H9 (cell line): ENCODE data around the gene NR2F2. TPM values are rescaled to one million over a fixed set of nuclear protein-coding genes. Genes with fewer than 3 reads are reported as not detected.
A peak's percentile ranks its signal among the peaks of the same experiment; 100 is the strongest.

Source experiments
- DNase-seq: peaks from one replicate; pipeline ENCODE4 v3.0.0-alpha.2; 2017
- H2AFZ ChIP-seq: one replicate; pipeline ENCODE4 v1.6.1; 2013; ENCODE audit warnings: mild to moderate bottlenecking, low read length, control low read depth, moderate library complexity
- H2AK5ac ChIP-seq: 2 replicates; pipeline ENCODE4 v1.6.1; 2013; ENCODE audit warnings: low read length, control low read depth, mixed read lengths; ENCODE audit not compliant: insufficient read length
- H2BK120ac ChIP-seq: one replicate; pipeline ENCODE4 v1.6.1; 2013; ENCODE audit warnings: low read depth, mild to moderate bottlenecking, low read length, control low read depth, inconsistent platforms; ENCODE audit not compliant: poor library complexity, severe bottlenecking
- H2BK12ac ChIP-seq: 2 replicates; pipeline ENCODE4 v1.6.1; 2013; ENCODE audit warnings: low read length, control low read depth, mixed read lengths, low read depth; ENCODE audit not compliant: insufficient read length
- H2BK15ac ChIP-seq: 2 replicates; pipeline ENCODE4 v1.6.1; 2013; ENCODE audit warnings: low read depth, low read length, control low read depth
- H2BK20ac ChIP-seq: one replicate; pipeline ENCODE4 v1.6.1; 2013; ENCODE audit warnings: low read depth, mild to moderate bottlenecking, low read length, control low read depth, inconsistent platforms; ENCODE audit not compliant: poor library complexity, severe bottlenecking
- H2BK5ac ChIP-seq: 2 replicates; pipeline ENCODE4 v1.6.1; 2013; ENCODE audit warnings: low read length, control low read depth, mixed read lengths; ENCODE audit not compliant: insufficient read length
- H3K14ac ChIP-seq: 2 replicates; pipeline ENCODE4 v1.6.1; 2013; ENCODE audit warnings: low read length, control low read depth; ENCODE audit not compliant: insufficient read depth
- H3K18ac ChIP-seq: 2 replicates; pipeline ENCODE4 v1.6.1; 2013; ENCODE audit warnings: low read depth, mild to moderate bottlenecking, mixed read lengths, low read length, control low read depth; ENCODE audit not compliant: insufficient read length
- H3K23ac ChIP-seq: 2 replicates; pipeline ENCODE4 v1.6.1; 2013; ENCODE audit warnings: low read length, control low read depth, mixed read lengths, low read depth; ENCODE audit not compliant: insufficient read length
- H3K23me2 ChIP-seq: 2 replicates; pipeline ENCODE4 v1.6.1; 2013; ENCODE audit warnings: low read depth, mild to moderate bottlenecking, mixed read lengths, low read length, control low read depth; ENCODE audit not compliant: insufficient read length, poor library complexity, severe bottlenecking
- H3K27ac ChIP-seq: 2 replicates; pipeline ENCODE4 v1.5.1; 2013; ENCODE audit warnings: low read length, control low read depth, mixed read lengths, low read depth; ENCODE audit not compliant: insufficient read length
- H3K27me3 ChIP-seq: 2 replicates; pipeline ENCODE4 v1.6.1; 2013; ENCODE audit warnings: low read length, control low read depth, inconsistent platforms; ENCODE audit not compliant: insufficient read depth
- H3K4ac ChIP-seq: 2 replicates; pipeline ENCODE4 v1.6.1; 2013; ENCODE audit warnings: low read depth, mild to moderate bottlenecking, control low read depth, inconsistent platforms, low read length, moderate library complexity
- H3K4me1 ChIP-seq: 2 replicates; pipeline ENCODE4 v1.6.1; 2013; ENCODE audit warnings: low read length, control low read depth, inconsistent platforms; ENCODE audit not compliant: insufficient read depth
- H3K4me2 ChIP-seq: 2 replicates; pipeline ENCODE4 v1.6.1; 2013; ENCODE audit warnings: low read length, control low read depth, mixed read lengths; ENCODE audit not compliant: insufficient read length, insufficient read depth
- H3K56ac ChIP-seq: 2 replicates; pipeline ENCODE4 v1.6.1; 2013; ENCODE audit warnings: low read depth, mild to moderate bottlenecking, mixed read lengths, low read length, control low read depth; ENCODE audit not compliant: insufficient read length
- H3K79me1 ChIP-seq: 2 replicates; pipeline ENCODE4 v1.6.1; 2013; ENCODE audit warnings: low read depth, mild to moderate bottlenecking, moderate library complexity, low read length, control low read depth, inconsistent platforms; ENCODE audit not compliant: insufficient read depth, poor library complexity, severe bottlenecking
- H3K79me2 ChIP-seq: 2 replicates; pipeline ENCODE4 v1.6.1; 2013; ENCODE audit warnings: low read length, control low read depth, inconsistent platforms; ENCODE audit not compliant: insufficient read depth
- H3K9ac ChIP-seq: 2 replicates; pipeline ENCODE4 v1.6.1; 2013; ENCODE audit warnings: low read length, control low read depth, mixed read lengths; ENCODE audit not compliant: insufficient read length; ENCODE audit errors: extremely low read depth
- H3K9me3 ChIP-seq: one replicate; pipeline ENCODE4 v1.6.1; 2013; ENCODE audit warnings: low read depth, low read length, inconsistent platforms; ENCODE audit not compliant: control insufficient read depth
- H3T11ph ChIP-seq: one replicate; pipeline ENCODE4 v1.6.1; 2013; ENCODE audit warnings: mild to moderate bottlenecking, low read length, control low read depth, inconsistent platforms
- H4K20me1 ChIP-seq: one replicate; pipeline ENCODE4 v1.6.1; 2013; ENCODE audit not compliant: control insufficient read depth, insufficient read length, insufficient read depth
- H4K5ac ChIP-seq: 2 replicates; pipeline ENCODE4 v1.6.1; 2013; ENCODE audit warnings: low read depth, mild to moderate bottlenecking, mixed read lengths, low read length, control low read depth; ENCODE audit not compliant: insufficient read length
- H4K8ac ChIP-seq: replicated peaks from 2 replicates; pipeline ENCODE4 v1.6.1; 2013; ENCODE audit warnings: low read length, control low read depth, mixed read lengths, low read depth; ENCODE audit not compliant: insufficient read length
- H4K91ac ChIP-seq: 2 replicates; pipeline ENCODE4 v1.6.1; 2013; ENCODE audit warnings: low read depth, mild to moderate bottlenecking, moderate library complexity, mixed read lengths, low read length, control low read depth; ENCODE audit not compliant: insufficient read length
- H3K27ac Mint-ChIP-seq, 3 experiments: 2 replicates in 2 of 3; 3 replicates in 1 of 3; pipeline ENCODE4 v1.8.0; 2020 to 2021; ENCODE audit warnings: mixed read lengths in 3 of 3, mild to moderate bottlenecking in 1 of 3, moderate library complexity in 1 of 3
- H3K27me3 Mint-ChIP-seq: 2 replicates; pipeline ENCODE4 v1.8.0; 2021; ENCODE audit warnings: low read depth, mild to moderate bottlenecking, moderate library complexity, mixed read lengths
- H3K36me3 Mint-ChIP-seq, 3 experiments: 2 replicates in 2 of 3; 3 replicates in 1 of 3; pipeline ENCODE4 v1.8.0; 2020 to 2021; ENCODE audit warnings: low read depth in 3 of 3, mixed read lengths in 3 of 3; ENCODE audit not compliant: insufficient read depth in 1 of 3
- H3K4me1 Mint-ChIP-seq, 2 experiments: 2 replicates each; pipeline ENCODE4 v1.8.0; 2020; ENCODE audit warnings: mixed read lengths in 2 of 2
- H3K4me3 Mint-ChIP-seq, 2 experiments: 2 replicates in 1 of 2; 3 replicates in 1 of 2; pipeline ENCODE4 v1.8.0; 2020 to 2021; ENCODE audit warnings: mild to moderate bottlenecking in 2 of 2, mixed read lengths in 2 of 2, moderate library complexity in 1 of 2
- H3K9me3 Mint-ChIP-seq, 2 experiments: 2 replicates in 1 of 2; 3 replicates in 1 of 2; pipeline ENCODE4 v1.8.0; 2020; ENCODE audit warnings: mild to moderate bottlenecking in 2 of 2, mixed read lengths in 2 of 2, moderate library complexity in 1 of 2
- WGBS: extraction: QIAGEN DNeasy Blood & Tissue Kit; methylation state at CpG from one replicate; pipeline ENCODE4 v1.1.7; 2013; ENCODE audit warnings: missing lambda C conversion rate, low lambda C conversion rate, mixed read lengths; ENCODE audit not compliant: insufficient read length; ENCODE audit errors: extremely low coverage; 5-methylcytosine and 5-hydroxymethylcytosine counted together
- total RNA-seq: library from RNA; stranded (reverse); gene quantifications from 2 replicates; pipeline ENCODE4 v1.2.1, GENCODE V29; 2021
- TF ChIP-seq, protein P1 (sequence below): fragments of 200-600 bp; sonication (generic); conservative IDR thresholded peaks from 3 replicates; pipeline ENCODE4 v1.8.0; 2021; ENCODE audit warnings: antibody characterized with exemption, mild to moderate bottlenecking

The NR2F2 gene
- total RNA-seq, 1 experiment from 2014 or later, result 0.24 TPM

GRCh38 chr15:96363707-96364106 is 33.2 kb downstream of the NR2F2 start:
- Histone ChIP-seq H2BK15ac (no peak overlapping the region), H2AK5ac (no peak overlapping the region), H2BK5ac (no peak overlapping the region), H3K4me1 (0 out of 2 replicates have a peak, but pooled peaks cover 2% of the 10 kb centered on the region), H3K18ac (no peak overlapping the region), H4K8ac (no peak overlapping the region), H3K14ac (no peak overlapping the region), H4K5ac (no peak overlapping the region), H3T11ph (no peak overlapping the region), H3K4ac (no peak overlapping the region), H2BK120ac (no peak overlapping the region), H2AFZ (no peak overlapping the region), H2BK12ac (no peak overlapping the region), H3K9me3 (no peaks in the 10 kb centered on the region), H3K4me2 (no peak overlapping the region), H3K56ac (no peak overlapping the region), H4K20me1 (no peaks in the 10 kb centered on the region), H3K27me3 (peaks cover 98% of the 10 kb centered on the region), H3K79me1 (no peaks in the 10 kb centered on the region), H3K9ac (no peak overlapping the region), H4K91ac (no peak overlapping the region), H3K79me2 (no peaks in the 10 kb centered on the region), H2BK20ac (no peak overlapping the region), H3K23ac (no peak overlapping the region), H3K23me2 (peaks cover 8% of the 10 kb centered on the region), H3K27ac (no peak overlapping the region)
- Mint-ChIP-seq H3K4me3 (peak overlapping the region in 1 of 2 experiments; percentile 31; a peak in 1 of 5 replicates), H3K27me3 (no peaks in the 10 kb centered on the region), H3K4me1 (peaks cover 30 to 73% of the 10 kb centered on the region in 2 experiments), H3K36me3 (peaks cover 0 to 2% (median 0%) of the 10 kb centered on the region in 3 experiments; a peak in 2 of 7 replicates), H3K9me3 (peaks cover 2 to 3% of the 10 kb centered on the region in 2 experiments; a peak in 2 of 5 replicates), H3K27ac (no peak overlapping the region)
- TF ChIP-seq, protein P1, sequence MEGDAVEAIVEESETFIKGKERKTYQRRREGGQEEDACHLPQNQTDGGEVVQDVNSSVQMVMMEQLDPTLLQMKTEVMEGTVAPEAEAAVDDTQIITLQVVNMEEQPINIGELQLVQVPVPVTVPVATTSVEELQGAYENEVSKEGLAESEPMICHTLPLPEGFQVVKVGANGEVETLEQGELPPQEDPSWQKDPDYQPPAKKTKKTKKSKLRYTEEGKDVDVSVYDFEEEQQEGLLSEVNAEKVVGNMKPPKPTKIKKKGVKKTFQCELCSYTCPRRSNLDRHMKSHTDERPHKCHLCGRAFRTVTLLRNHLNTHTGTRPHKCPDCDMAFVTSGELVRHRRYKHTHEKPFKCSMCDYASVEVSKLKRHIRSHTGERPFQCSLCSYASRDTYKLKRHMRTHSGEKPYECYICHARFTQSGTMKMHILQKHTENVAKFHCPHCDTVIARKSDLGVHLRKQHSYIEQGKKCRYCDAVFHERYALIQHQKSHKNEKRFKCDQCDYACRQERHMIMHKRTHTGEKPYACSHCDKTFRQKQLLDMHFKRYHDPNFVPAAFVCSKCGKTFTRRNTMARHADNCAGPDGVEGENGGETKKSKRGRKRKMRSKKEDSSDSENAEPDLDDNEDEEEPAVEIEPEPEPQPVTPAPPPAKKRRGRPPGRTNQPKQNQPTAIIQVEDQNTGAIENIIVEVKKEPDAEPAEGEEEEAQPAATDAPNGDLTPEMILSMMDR, result no peak
- no CpG with 5 or more reads among the region's 9 CpGs for WGBS
- no peak for DNase-seq
